Stomach (tissue), 9 donors: ENCODE results near the gene TRPM3. TPM values are rescaled to one million over a fixed set of nuclear protein-coding genes. Genes with fewer than 3 reads are reported as not detected.

Source experiments
- DNase-seq, 2 donors: peaks; one replicate each; pipeline versions ENCODE4 v3.0.0 to v3.0.0-alpha.2; 2013 to 2019
- H3K27ac ChIP-seq, 5 donors: fragments of 200-600 bp in 4 of 5; sonication (generic) in 4 of 5; one replicate each; pipeline ENCODE4 v1.5.1; 2013 to 2019; ENCODE audit warnings: mild to moderate bottlenecking in 1 of 5, moderate library complexity in 1 of 5
- H3K27me3 ChIP-seq, 3 donors: fragments of 200-600 bp; sonication (generic); one replicate each; pipeline ENCODE4 v1.5.1; 2017 to 2019; ENCODE audit warnings: mixed run types in 1 of 3
- H3K36me3 ChIP-seq, 4 donors: fragments of 200-600 bp; sonication (generic); 1 replicate in 3 of 4; 2 replicates in 1 of 4; pipeline ENCODE4 v1.5.1; 2016 to 2019
- H3K4me1 ChIP-seq, 4 donors: fragments of 200-600 bp; sonication (generic); one replicate each; pipeline ENCODE4 v1.5.1; 2016 to 2019
- H3K4me3 ChIP-seq, 4 donors: fragments of 200-600 bp; sonication (generic) in 3 of 4; one replicate each; pipeline ENCODE4 v1.5.1; 2016 to 2019; ENCODE audit warnings: mild to moderate bottlenecking in 1 of 4
- H3K9me3 ChIP-seq, 4 donors: fragments of 200-600 bp; sonication (generic); one replicate each; pipeline ENCODE4 v1.5.1; 2016 to 2019
- CTCF ChIP-seq, 7 experiments: fragments of 450-650 bp in 4 of 7; fragments of 200-600 bp in 3 of 7; sonication (generic) in 3 of 7; IDR thresholded peaks; one replicate each; pipeline ENCODE4 v1.5.1; 2016 to 2019; ENCODE audit warnings: antibody characterized with exemption in 7 of 7, control low read depth in 2 of 7, mild to moderate bottlenecking in 1 of 7
- EP300 ChIP-seq: sonication (generic); formaldehyde crosslinking; IDR thresholded peaks from one replicate; pipeline ENCODE4 v1.6.1; 2017; ENCODE audit warnings: antibody characterized with exemption
- POLR2A ChIP-seq, 4 donors: fragments of 450-650 bp; IDR thresholded peaks; one replicate each; pipeline ENCODE4 v1.6.1; 2016; ENCODE audit warnings: antibody characterized with exemption in 4 of 4, control low read depth in 2 of 4, mild to moderate bottlenecking in 1 of 4, moderate library complexity in 1 of 4
- POLR2AphosphoS5 ChIP-seq, 3 donors: sonication (generic); formaldehyde crosslinking; IDR thresholded peaks; one replicate each; pipeline ENCODE4 v1.6.1; 2016; ENCODE audit warnings: antibody characterized with exemption in 3 of 3
- WGBS, 5 donors: extraction: QIAGEN DNeasy Blood & Tissue Kit in 3 of 5; methylation state at CpG; one replicate each; pipeline versions ENCODE4 v1.1.5 to v1.1.7; 2013 to 2018; 5-methylcytosine and 5-hydroxymethylcytosine counted together
- intact Hi-C: fragments of 100-400 bp; cut with DNase I; formaldehyde crosslinking; loops from one replicate; pipeline ENCODE4 v1.15.1; 2023; ENCODE audit warnings: low total_unique reads
- polyA plus RNA-seq, 3 donors: library from polyadenylated mRNA; stranded (reverse); fragments of 200-250 nt; gene quantifications; one replicate each; pipeline ENCODE4 v1.2.3, GENCODE V29; 2013
- total RNA-seq, 5 donors: library from RNA; depleted of rRNA; stranded (reverse); fragments of >200 nt; gene quantifications; one replicate each; pipeline versions ENCODE4 v1.1.0 to v1.2.3, GENCODE V29; 2014 to 2016
- donor health status: healthy with polysubstance abuse.
- donor health status: Bipolar disorder and iron deficiency.
- donor health status: healthy.

The TRPM3 gene
- total and polyA plus RNA-seq, 8 donors, result 0.03 to 6.2 (median 1.5) TPM

- no peak for DNase-seq
- no peaks in the 10 kb centered on the region for H3K36me3 ChIP-seq
- intact Hi-C loops, result no loop called here
- no peak for TF ChIP-seq POLR2AphosphoS5 (IDR thresholded peaks at IDR 0.05)
- TF ChIP-seq POLR2A (IDR thresholded peaks at IDR 0.05), result no peak
- TF ChIP-seq EP300, result no peak
- TF ChIP-seq CTCF (IDR thresholded peaks at IDR 0.05), result no peak
- no peaks in the 10 kb centered on the region for H3K4me1 ChIP-seq
- no peak overlapping the region for H3K27ac ChIP-seq
- H3K4me3 ChIP-seq, result no peak overlapping the region
- no peaks in the 10 kb centered on the region for H3K27me3 ChIP-seq
- WGBS, 5 donors, result 78 to 84% (median 82%) methylated on average over 6 of the region's 6 CpGs
- H3K9me3 ChIP-seq, result no peaks in the 10 kb centered on the region
Observed at GRCh38 chr9:70701163-70701562, 420.3 kb downstream of the TRPM3 start.

GRCh38 chr9:70696694-70697335 is 424.6 kb downstream of the TRPM3 start:
- no peak overlapping the region for H3K4me3 ChIP-seq
- DNase-seq, result no peak
- no peaks in the 10 kb centered on the region for H3K4me1 ChIP-seq
- H3K36me3 ChIP-seq, result no peaks in the 10 kb centered on the region
- intact Hi-C loops, result no loop called here
- no peak overlapping the region for H3K27ac ChIP-seq
- no peaks in the 10 kb centered on the region for H3K9me3 ChIP-seq
- TF ChIP-seq CTCF (IDR thresholded peaks at IDR 0.05) (no peak), POLR2A (IDR thresholded peaks at IDR 0.05) (no peak), EP300 (no peak), POLR2AphosphoS5 (IDR thresholded peaks at IDR 0.05) (no peak)
- H3K27me3 ChIP-seq, result no peaks in the 10 kb centered on the region
- WGBS, 5 donors, result 54 to 60% (median 57%) methylated on average over 6 of the region's 6 CpGs

GRCh38 chr9:70694758-70695157 is 426.7 kb downstream of the TRPM3 start:
- intact Hi-C loops, result no loop called here
- no peak overlapping the region for H3K27ac ChIP-seq
- no peaks in the 10 kb centered on the region for H3K9me3 ChIP-seq
- H3K4me3 ChIP-seq, result no peak overlapping the region
- H3K27me3 ChIP-seq, result no peaks in the 10 kb centered on the region
- 81 to 95% (median 89%) methylated on average over 5 of the region's 5 CpGs for WGBS, 5 donors
- no peaks in the 10 kb centered on the region for H3K4me1 ChIP-seq
- no peak for DNase-seq
- no peak for TF ChIP-seq CTCF (IDR thresholded peaks at IDR 0.05)
- no peak for TF ChIP-seq POLR2A (IDR thresholded peaks at IDR 0.05)
- TF ChIP-seq EP300, result no peak
- no peak for TF ChIP-seq POLR2AphosphoS5 (IDR thresholded peaks at IDR 0.05)
- no peaks in the 10 kb centered on the region for H3K36me3 ChIP-seq

GRCh38 chr9:70693186-70693585 is 428.2 kb downstream of the TRPM3 start:
- H3K9me3 ChIP-seq, result no peaks in the 10 kb centered on the region
- WGBS, 5 donors, result 80 to 95% (median 84%) methylated on average over 1 of the region's 1 CpG
- intact Hi-C loops, result no loop called here
- H3K27ac ChIP-seq, result no peak overlapping the region
- H3K4me1 ChIP-seq, result no peaks in the 10 kb centered on the region
- DNase-seq, result no peak
- H3K36me3 ChIP-seq, result no peaks in the 10 kb centered on the region
- no peak overlapping the region for H3K4me3 ChIP-seq
- H3K27me3 ChIP-seq, result no peaks in the 10 kb centered on the region
- TF ChIP-seq POLR2AphosphoS5 (IDR thresholded peaks at IDR 0.05), result no peak
- no peak for TF ChIP-seq POLR2A (IDR thresholded peaks at IDR 0.05)
- TF ChIP-seq EP300, result no peak
- TF ChIP-seq CTCF (IDR thresholded peaks at IDR 0.05), result no peak
